PFSK-1 (cell line): ENCODE measurements around the gene WNT7B.

ENCODE experiments used
- FOXP2 ChIP-seq: optimal IDR thresholded peaks from 2 replicates; pipeline ENCODE3; 2011; ENCODE audit warnings: borderline replicate concordance, control low read depth, inconsistent platforms; ENCODE audit not compliant: insufficient read depth; ENCODE audit errors: extremely low read length, extremely low read depth
- POLR2AphosphoS5 ChIP-seq: IDR thresholded peaks from 2 replicates; pipeline ENCODE4 v1.6.1; 2012; ENCODE audit warnings: low read depth, mild to moderate bottlenecking, control low read depth, low read length, moderate library complexity
- REST ChIP-seq, 2 experiments: IDR thresholded peaks; 2 replicates each; pipeline versions ENCODE4 v1.6.1 to v1.8.0; 2011 to 2012; ENCODE audit warnings: low read depth in 2 of 2, low read length in 2 of 2, control low read depth in 1 of 2, inconsistent platforms in 1 of 2, mild to moderate bottlenecking in 1 of 2, moderate library complexity in 1 of 2; ENCODE audit not compliant: insufficient read depth in 1 of 2
- SIN3A ChIP-seq: IDR thresholded peaks from 2 replicates; pipeline ENCODE4 v1.6.1; 2012; ENCODE audit warnings: mild to moderate bottlenecking, low read length, moderate library complexity, borderline replicate concordance; ENCODE audit not compliant: insufficient read depth
- TAF1 ChIP-seq: IDR thresholded peaks from 2 replicates; pipeline ENCODE4 v1.6.1; 2012; ENCODE audit warnings: low read length, control low read depth, borderline replicate concordance; ENCODE audit not compliant: insufficient read depth

GRCh38 chr22:45976254-45977002 is 534 bp downstream of the WNT7B start:
- no peak for TF ChIP-seq SIN3A
- TF ChIP-seq POLR2AphosphoS5 = no peak
- TF ChIP-seq TAF1 = no peak
- no peak for TF ChIP-seq REST (IDR thresholded peaks at IDR 0.05; ENCODE audit: insufficient read depth in 1 of 2, low read depth in 2 of 2, low read length in 2 of 2)
- no peak for TF ChIP-seq FOXP2
